MG63 (cell line): ENCODE results near the gene TEX26. TPM values are rescaled to one million over a fixed set of nuclear protein-coding genes. Genes with fewer than 3 reads are reported as not detected.

Experiments
- DNase-seq: peaks from one replicate; pipeline ENCODE4 v3.0.0-alpha.2; 2020
- H3K27me3 ChIP-seq: fragments of 250-450 bp; sonication (Bioruptor Pico); 2 replicates; pipeline ENCODE4 v1.5.1; 2020; ENCODE audit warnings: mild to moderate bottlenecking, moderate library complexity
- H3K36me3 ChIP-seq: fragments of 250-450 bp; sonication (Bioruptor Pico); 2 replicates; pipeline ENCODE4 v1.5.1; 2020; ENCODE audit warnings: mild to moderate bottlenecking, moderate library complexity
- H3K4me3 ChIP-seq: fragments of 250-450 bp; sonication (Bioruptor Pico); 2 replicates; pipeline ENCODE4 v1.5.1; 2020; ENCODE audit warnings: mild to moderate bottlenecking, moderate library complexity
- H3K9me3 ChIP-seq: fragments of 250-450 bp; sonication (Bioruptor Pico); 2 replicates; pipeline ENCODE4 v1.5.1; 2020; ENCODE audit warnings: mild to moderate bottlenecking, moderate library complexity
- total RNA-seq: library from RNA; depleted of rRNA; stranded (reverse); fragments of >200 nt; shearing (Covaris generic); gene quantifications from 2 replicates; pipeline ENCODE4 v1.2.3, GENCODE V29; 2014; ENCODE audit warnings: low replicate concordance

TEX26 gene
- total RNA-seq, 1 experiment from 2014 or later: not detected

- no peaks in the 10 kb centered on the region for H3K27me3 ChIP-seq
- H3K4me3 ChIP-seq: no peak overlapping the region
- H3K9me3 ChIP-seq: no peaks in the 10 kb centered on the region
- no peaks in the 10 kb centered on the region for H3K36me3 ChIP-seq
- no peak for DNase-seq
Measured at GRCh38 chr13:30991922-30992321, 59.5 kb downstream of the TEX26 start.

- H3K9me3 ChIP-seq: no peaks in the 10 kb centered on the region
- no peaks in the 10 kb centered on the region for H3K36me3 ChIP-seq
- no peak overlapping the region for H3K4me3 ChIP-seq
- H3K27me3 ChIP-seq: no peaks in the 10 kb centered on the region; the same call in 1 of the 2 replicates
- DNase-seq: no peak
Measured at GRCh38 chr13:30995331-30995730, 62.9 kb downstream of the TEX26 start.

- DNase-seq: no peak
- no peaks in the 10 kb centered on the region for H3K9me3 ChIP-seq
- no peaks in the 10 kb centered on the region; the same call in 1 of the 2 replicates for H3K27me3 ChIP-seq
- H3K4me3 ChIP-seq: no peak overlapping the region
- H3K36me3 ChIP-seq: no peaks in the 10 kb centered on the region
Measured at GRCh38 chr13:30997697-30998096, 65.2 kb downstream of the TEX26 start.

- no peaks in the 10 kb centered on the region for H3K9me3 ChIP-seq
- H3K4me3 ChIP-seq: no peak overlapping the region
- H3K27me3 ChIP-seq: no peaks in the 10 kb centered on the region; the same call in 1 of the 2 replicates
- DNase-seq: no peak
- no peaks in the 10 kb centered on the region for H3K36me3 ChIP-seq
Measured at GRCh38 chr13:30998136-30999088, 66.0 kb downstream of the TEX26 start.

GRCh38 chr13:31000889-31001288 is 68.4 kb downstream of the TEX26 start:
- no peak for DNase-seq
- no peak overlapping the region for H3K4me3 ChIP-seq
- no peaks in the 10 kb centered on the region for H3K36me3 ChIP-seq
- no peaks in the 10 kb centered on the region; the same call in 1 of the 2 replicates for H3K27me3 ChIP-seq
- no peaks in the 10 kb centered on the region for H3K9me3 ChIP-seq

GRCh38 chr13:31001647-31002046 is 69.2 kb downstream of the TEX26 start:
- Histone ChIP-seq H3K9me3 (no peaks in the 10 kb centered on the region), H3K4me3 (no peak overlapping the region), H3K36me3 (no peaks in the 10 kb centered on the region), H3K27me3 (no peaks in the 10 kb centered on the region; the same call in 1 of the 2 replicates)
- DNase-seq: no peak

- no peaks in the 10 kb centered on the region; the same call in 1 of the 2 replicates for H3K27me3 ChIP-seq
- no peak for DNase-seq
- no peaks in the 10 kb centered on the region for H3K36me3 ChIP-seq
- no peaks in the 10 kb centered on the region for H3K9me3 ChIP-seq
- H3K4me3 ChIP-seq: no peak overlapping the region
Measured at GRCh38 chr13:31005066-31005465, 72.6 kb downstream of the TEX26 start.

- Histone ChIP-seq H3K36me3 (no peaks in the 10 kb centered on the region), H3K4me3 (no peak overlapping the region), H3K27me3 (no peaks in the 10 kb centered on the region), H3K9me3 (no peaks in the 10 kb centered on the region)
- DNase-seq: no peak
Measured at GRCh38 chr13:31007417-31007816, 75.0 kb downstream of the TEX26 start.

- no peak overlapping the region for H3K4me3 ChIP-seq
- no peaks in the 10 kb centered on the region for H3K9me3 ChIP-seq
- DNase-seq: no peak
- H3K27me3 ChIP-seq: no peaks in the 10 kb centered on the region
- no peaks in the 10 kb centered on the region for H3K36me3 ChIP-seq
Measured at GRCh38 chr13:31008400-31009115, 76.1 kb downstream of the TEX26 start.

GRCh38 chr13:31009166-31009565 is 76.7 kb downstream of the TEX26 start:
- Histone ChIP-seq H3K9me3 (no peaks in the 10 kb centered on the region), H3K27me3 (no peaks in the 10 kb centered on the region), H3K4me3 (no peak overlapping the region), H3K36me3 (no peaks in the 10 kb centered on the region)
- DNase-seq: no peak

GRCh38 chr13:31010296-31010695 is 77.8 kb downstream of the TEX26 start:
- no peaks in the 10 kb centered on the region for H3K9me3 ChIP-seq
- H3K4me3 ChIP-seq: no peak overlapping the region
- no peaks in the 10 kb centered on the region for H3K36me3 ChIP-seq
- H3K27me3 ChIP-seq: no peaks in the 10 kb centered on the region
- no peak for DNase-seq

GRCh38 chr13:31011193-31011860 is 78.9 kb downstream of the TEX26 start:
- Histone ChIP-seq H3K4me3 (no peak overlapping the region), H3K9me3 (no peaks in the 10 kb centered on the region), H3K27me3 (no peaks in the 10 kb centered on the region), H3K36me3 (no peaks in the 10 kb centered on the region)
- no peak for DNase-seq

- no peak for DNase-seq
- Histone ChIP-seq H3K27me3 (no peaks in the 10 kb centered on the region), H3K36me3 (no peaks in the 10 kb centered on the region), H3K9me3 (no peaks in the 10 kb centered on the region), H3K4me3 (no peak overlapping the region)
Measured at GRCh38 chr13:31011901-31012654, 79.6 kb downstream of the TEX26 start.

- no peaks in the 10 kb centered on the region for H3K27me3 ChIP-seq
- no peaks in the 10 kb centered on the region for H3K9me3 ChIP-seq
- H3K36me3 ChIP-seq: no peaks in the 10 kb centered on the region
- peak; percentile 11 for DNase-seq
- H3K4me3 ChIP-seq: no peak overlapping the region
Measured at GRCh38 chr13:31012655-31013024, 80.2 kb downstream of the TEX26 start.

GRCh38 chr13:31014456-31014855 is 82.0 kb downstream of the TEX26 start:
- Histone ChIP-seq H3K4me3 (no peak overlapping the region), H3K27me3 (no peaks in the 10 kb centered on the region), H3K9me3 (no peaks in the 10 kb centered on the region), H3K36me3 (no peaks in the 10 kb centered on the region)
- no peak for DNase-seq

- no peaks in the 10 kb centered on the region for H3K27me3 ChIP-seq
- no peak overlapping the region for H3K4me3 ChIP-seq
- H3K9me3 ChIP-seq: no peaks in the 10 kb centered on the region
- DNase-seq: no peak
- H3K36me3 ChIP-seq: no peaks in the 10 kb centered on the region
Measured at GRCh38 chr13:31015199-31015598, 82.7 kb downstream of the TEX26 start.
